OCI-M2 (cell line): Measurements from ENCODE around the gene ABCD1.
A peak's percentile ranks its signal among the peaks of the same experiment; 100 is the strongest.

ENCODE experiments used
- DNase-seq: peaks from one replicate; lab custom pipeline; 2025; ENCODE audit not compliant: unreplicated experiment; lab: John Stamatoyannopoulos, UW

Gene ABCD1

DNA sequence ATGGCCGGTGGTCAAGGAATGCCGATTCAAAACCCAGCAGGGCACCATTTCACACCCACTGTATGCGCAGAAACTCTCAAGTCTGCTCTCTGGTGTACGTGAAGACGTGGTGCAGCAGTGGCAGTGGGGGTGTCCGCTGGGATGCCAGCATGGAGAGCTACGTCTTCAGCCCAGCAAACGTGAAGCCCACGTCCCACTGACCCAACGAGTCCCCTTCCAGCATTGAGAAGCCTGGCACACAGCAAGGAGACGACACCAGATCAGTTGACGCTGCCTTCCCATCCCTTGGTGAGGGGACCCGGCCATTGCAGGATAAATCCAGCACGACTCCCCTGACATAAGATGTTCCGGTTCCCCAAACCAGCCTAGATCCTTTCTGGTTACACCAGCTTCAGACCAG is 37.2 kb downstream of the ABCD1 start:
- DNase-seq = no peak

DNA sequence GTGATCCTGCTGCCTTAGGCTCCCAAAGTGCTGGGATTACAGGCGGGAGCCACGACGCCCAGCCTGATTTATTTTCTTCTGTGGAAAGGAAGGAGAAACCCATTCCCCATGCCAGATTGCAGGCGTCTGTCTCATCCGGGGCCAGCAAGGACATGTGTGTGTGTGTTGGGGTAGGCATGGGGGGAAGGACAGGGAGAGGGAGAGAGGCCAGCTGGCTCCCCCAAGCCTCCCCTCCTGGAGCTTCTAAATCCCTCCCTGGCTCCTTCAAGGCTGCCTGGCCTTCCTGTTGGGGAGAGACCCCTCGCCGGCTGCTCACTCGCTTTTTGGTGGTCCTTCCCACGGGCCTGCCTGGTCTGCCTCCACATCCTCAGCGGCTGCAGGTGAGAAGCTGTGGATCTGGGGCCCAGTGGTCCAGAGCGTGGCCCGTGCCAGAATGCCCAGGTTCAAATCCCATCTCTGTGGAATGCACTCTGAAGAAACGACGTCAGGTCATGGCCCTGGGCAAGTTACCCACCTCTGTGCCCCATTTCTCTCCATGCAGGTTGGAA is 38.0 kb downstream of the ABCD1 start:
- DNase-seq = no peak

DNA sequence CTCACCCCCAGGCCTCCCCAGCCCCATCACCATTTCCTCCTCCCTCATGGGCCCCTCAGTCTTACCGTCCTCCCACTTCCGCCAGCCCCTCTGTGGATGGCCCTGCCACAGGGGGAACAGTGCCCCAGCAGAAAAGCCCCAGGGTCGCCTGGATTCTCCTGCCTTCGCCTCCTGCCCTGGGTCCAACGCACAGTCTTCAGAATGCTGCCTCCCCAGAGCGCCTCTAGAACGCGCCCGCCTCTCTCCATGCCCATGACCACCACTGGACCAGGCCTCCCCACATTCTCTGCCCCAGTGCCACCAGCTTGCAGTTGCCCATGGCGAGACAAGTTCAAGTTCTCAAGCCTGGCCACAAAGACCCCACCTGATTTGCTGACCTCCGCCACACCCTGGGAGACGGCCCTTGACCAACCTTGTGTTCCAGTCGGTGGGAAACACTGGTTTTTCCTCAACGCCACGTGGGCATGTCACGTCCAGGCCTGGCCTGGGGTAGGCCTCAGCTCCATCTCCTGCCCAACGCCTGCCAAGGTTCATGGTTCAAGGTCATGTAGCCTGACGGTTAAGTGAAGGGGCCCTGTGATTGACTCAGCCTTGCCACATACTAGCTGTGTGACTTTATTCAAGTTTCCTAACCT is 38.8 kb downstream of the ABCD1 start:
- no peak for DNase-seq

DNA sequence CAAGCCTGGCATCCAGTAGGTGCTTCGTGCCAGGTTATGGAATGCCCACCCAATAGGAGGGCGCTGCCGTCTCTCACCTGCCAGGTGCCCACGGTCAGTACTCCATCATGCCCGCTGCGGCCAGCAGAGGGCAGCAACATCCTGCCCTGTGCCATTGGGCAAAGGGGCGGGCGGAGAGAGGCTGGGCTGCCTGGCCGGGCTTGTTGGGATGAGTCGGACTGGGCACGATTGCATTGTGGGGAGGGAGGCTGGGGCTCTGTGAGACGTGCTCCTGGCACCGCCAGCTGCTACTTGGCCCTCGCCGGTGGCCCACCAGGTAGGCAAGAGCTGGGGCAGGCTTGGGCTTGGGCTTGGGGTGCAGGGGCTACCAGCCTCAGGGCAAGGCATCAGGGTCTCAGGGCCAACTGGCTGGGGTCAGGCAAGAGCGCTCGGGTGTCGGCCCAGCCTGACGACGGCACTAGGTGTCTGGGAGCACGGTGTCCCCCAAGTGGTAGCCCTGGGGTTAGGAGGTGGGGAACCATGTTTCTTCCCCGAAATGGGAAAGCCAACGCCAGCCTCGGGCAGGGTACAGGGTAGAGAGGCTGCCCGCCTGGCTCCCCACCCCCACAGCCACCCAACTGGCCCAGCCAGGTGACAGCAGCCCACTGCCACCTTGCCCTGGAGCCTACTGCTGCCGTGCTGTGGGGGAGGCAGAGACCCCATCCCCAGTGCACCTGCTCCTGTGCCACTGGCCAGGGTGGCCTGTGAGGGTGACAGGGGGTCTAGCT is 39.5 kb downstream of the ABCD1 start, which contains the start of gene PLXNB3:
TSS of gene PLXNB3 (plus strand) at position 261 of the 767 bp plus-strand sequence. CDS start 1,287 bp downstream, outside the sequence.
- DNase-seq = no peak

DNA sequence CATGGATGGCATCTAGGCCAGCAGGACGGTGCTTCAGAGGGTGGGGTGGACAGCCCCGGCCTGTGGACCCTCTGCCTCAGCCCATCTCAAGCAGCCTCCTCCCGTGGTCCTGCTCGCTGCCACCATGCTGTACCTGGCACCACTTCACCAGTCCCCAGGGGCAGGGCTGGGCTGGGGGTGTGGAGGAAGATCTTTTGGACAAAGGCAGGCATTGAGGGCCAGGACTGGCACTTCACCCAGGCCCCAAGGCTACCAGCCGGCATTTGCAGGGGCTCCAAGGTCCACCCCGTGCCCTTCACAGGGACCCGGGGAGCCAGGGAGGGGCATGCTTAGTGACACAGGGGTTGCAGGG is 40.1 kb downstream of the ABCD1 start:
- DNase-seq = no peak

DNA sequence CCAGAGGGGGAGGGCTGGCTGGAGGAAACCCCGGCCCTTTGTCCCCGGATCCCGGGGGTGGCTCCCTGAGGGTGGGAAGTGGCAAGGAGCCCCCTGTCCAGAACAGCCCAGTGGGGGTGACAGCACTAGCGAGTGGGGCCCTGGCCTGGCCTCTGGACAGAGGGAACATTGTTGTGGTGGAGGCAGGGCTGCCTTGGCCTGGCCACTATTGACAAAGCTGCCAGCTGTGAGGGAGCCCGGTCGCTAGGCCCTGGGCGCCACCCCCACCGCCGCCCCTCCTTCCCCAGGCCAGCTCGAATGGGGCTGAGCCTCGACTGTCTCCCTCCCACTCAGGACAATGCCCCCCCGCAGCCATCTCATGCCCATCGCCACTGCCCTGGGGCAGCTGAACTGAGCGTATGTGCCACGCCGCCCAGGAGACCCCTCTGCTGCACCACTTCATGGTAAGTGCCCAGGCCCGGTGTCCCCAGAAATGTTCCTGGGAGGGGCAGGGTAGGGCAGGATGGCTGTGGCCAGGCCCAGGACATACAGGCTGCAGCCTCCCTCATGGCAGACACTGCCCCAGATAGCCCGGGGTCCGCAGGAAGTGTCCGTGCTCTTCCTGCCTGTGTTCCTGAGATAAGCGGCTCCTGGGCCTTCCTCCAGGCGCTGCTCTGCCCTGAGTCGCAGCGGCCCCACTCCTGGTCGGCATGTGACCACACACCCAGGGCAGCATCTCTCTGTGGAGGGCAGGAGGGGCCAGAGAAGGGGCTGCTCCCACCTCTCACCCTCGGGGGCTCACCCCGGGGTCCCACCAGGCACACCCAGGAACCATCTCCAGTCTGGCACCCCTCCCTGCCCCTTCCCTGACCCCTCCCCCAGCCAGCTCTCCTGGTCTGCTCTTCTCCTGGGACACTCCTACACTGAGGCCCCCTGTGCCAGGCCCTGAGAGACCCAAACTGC is 40.8 kb downstream of the ABCD1 start:
- DNase-seq = peak; percentile 3

DNA sequence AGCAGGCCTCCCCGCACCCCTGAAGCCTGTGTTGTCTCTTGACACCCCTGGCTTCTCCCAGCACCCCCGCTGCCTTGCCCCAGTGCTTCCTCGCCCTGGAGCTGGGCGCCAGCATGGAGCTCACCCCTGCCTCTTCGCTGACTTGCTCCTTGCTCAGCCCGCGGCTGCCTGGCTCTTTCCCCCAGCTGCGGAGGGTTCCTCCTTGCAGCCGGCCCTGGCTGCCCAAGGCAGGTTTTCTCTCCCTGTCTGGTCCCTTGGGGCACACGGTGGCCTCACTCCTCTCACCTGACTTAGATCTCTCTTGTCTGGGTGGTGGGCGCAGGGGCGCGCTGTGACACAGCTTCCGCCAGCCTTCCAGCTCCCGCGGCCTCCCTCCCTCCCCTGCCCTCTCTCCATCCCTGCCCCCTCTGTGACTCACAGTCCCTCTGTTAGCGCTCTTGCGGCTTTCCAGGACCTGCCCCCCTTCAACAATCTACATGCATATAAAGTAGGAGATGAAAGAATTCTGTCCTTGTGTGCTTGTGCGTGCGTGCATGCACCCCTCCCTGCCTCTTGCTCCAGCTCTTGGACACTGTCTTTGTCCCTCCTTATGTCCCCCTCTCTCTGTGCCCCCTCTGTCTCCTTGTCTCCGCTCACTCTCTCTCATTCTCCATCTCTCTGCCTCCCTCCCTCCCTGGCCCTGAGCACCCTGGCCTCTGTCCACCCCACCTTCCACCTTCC is 41.6 kb downstream of the ABCD1 start:
- DNase-seq = peak; percentile 0

DNA sequence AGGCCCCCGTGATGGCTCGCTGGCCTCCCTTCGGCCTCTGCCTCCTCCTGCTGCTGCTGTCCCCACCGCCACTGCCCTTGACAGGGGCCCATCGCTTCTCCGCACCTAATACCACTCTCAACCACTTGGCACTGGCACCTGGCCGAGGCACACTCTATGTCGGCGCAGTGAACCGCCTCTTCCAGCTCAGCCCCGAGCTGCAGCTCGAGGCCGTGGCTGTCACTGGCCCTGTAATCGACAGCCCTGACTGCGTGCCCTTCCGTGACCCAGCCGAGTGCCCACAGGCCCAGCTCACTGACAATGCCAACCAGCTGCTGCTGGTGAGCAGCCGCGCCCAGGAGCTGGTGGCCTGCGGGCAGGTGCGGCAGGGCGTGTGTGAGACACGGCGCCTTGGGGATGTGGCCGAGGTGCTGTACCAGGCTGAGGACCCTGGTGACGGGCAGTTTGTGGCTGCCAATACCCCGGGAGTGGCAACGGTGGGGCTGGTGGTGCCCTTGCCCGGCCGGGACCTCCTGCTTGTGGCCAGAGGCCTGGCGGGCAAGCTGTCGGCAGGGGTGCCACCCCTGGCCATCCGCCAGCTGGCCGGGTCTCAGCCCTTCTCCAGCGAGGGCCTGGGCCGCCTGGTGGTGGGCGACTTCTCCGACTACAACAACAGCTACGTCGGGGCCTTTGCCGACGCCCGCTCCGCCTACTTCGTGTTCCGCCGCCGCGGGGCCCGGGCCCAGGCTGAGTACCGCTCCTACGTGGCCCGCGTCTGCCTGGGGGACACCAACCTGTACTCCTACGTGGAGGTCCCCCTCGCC is 42.4 kb downstream of the ABCD1 start:
- DNase-seq = no peak

DNA sequence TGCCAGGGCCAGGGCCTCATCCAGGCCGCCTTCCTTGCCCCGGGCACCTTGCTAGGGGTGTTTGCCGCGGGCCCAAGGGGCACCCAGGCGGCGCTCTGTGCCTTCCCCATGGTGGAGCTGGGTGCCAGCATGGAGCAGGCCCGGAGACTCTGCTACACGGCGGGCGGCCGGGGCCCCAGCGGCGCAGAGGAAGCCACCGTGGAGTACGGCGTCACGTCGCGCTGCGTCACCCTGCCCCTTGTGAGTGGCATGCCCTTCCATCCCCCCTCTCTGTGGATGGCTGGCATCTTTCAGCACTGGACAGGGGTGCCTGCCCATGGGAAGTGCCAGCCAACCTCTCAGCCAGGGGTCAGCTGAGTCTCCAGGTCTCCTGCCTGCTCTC is 43.0 kb downstream of the ABCD1 start:
- DNase-seq = no peak

DNA sequence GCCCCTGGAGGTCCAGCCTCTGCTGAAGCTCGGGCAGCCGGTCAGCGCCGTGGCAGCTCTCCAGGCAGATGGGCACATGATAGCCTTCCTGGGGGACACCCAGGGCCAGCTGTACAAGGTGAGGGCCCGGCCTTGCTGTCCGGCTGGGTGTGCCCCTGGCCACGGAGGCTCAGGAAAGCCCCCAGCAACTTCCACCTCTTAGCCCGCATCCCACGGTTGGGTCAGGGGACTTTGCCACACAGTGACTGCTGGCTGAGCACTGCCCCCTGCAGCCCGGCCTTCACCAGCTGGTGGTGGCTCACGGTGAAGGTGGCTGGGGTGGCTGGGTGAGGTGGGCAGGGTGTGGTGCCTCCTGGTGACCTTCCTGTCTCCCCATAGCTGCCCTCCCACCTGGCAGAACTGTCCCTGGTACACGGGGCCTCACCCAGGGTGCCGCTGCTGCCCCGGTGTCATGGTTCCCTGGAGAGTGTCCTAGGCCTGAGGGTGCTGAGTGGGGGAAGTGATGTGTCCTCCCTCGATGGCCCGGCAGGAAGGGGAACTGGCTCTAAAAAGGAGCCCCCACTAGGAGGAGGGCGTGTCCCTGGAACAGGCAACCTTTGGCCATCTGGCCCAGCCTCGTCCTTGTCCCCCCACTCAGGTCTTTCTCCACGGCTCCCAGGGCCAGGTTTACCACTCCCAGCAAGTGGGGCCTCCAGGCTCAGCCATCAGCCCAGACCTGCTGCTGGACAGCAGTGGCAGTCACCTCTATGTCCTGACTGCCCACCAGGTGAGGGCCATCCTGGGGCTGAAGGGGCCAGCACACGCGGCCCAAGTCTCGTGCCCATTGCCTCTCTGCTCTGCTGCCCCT is 43.9 kb downstream of the ABCD1 start:
- DNase-seq = no peak

DNA sequence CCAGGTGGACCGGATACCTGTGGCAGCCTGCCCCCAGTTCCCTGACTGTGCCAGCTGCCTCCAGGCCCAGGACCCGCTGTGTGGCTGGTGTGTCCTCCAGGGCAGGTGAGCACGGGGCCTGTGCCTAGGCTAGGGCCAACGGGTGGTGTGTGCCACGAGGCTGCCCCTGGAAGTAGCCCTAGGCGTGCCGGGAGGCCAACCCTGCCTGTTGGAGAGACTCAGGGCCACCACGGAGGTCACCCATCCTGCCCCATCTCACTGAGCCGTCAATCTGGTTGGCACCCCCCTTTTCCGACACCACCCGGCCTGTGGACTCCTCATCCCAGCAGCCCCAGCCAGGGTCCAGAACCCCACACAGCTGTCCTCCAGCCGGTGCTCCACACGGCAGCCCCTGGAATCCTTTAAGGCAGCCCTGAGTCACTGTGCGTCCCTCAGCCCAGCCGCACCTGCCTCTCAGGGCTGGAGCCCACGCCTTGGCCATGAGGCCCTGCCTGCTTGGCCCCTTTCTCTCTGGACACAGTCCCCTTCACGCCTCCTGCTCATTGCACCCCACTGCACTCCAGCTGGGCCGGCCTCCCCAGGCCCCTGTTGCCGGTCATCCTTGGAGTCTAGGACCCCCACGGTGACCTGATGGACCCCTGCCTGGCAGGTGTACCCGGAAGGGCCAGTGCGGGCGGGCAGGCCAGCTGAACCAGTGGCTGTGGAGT is 44.7 kb downstream of the ABCD1 start:
- DNase-seq = no peak

DNA sequence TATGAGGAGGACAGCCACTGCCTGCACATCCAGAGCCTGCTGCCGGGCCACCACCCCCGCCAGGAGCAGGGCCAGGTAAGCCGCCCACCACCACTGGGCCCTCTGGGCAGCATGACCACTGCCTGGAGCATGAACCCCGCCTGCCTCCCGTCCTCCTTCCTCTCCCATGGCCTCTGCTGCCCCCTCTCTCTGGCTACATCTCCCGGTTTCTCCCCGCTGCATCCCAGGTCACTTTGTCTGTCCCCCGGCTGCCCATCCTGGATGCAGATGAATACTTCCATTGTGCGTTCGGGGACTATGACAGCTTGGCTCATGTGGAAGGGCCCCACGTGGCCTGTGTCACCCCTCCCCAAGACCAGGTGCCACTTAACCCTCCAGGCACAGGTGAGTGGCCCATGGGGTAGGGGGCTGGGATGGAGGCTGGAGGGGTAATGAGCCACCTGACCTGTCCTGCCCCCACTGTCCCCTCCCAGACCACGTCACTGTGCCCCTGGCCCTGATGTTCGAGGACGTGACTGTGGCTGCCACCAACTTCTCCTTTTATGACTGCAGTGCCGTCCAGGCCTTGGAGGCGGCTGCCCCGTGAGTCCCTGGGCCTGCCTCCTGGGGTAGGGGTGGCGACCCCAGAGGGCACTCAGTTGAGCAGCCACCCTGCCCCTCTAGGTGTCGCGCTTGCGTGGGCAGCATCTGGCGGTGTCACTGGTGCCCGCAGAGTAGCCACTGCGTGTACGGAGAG is 45.4 kb downstream of the ABCD1 start:
- no peak for DNase-seq

DNA sequence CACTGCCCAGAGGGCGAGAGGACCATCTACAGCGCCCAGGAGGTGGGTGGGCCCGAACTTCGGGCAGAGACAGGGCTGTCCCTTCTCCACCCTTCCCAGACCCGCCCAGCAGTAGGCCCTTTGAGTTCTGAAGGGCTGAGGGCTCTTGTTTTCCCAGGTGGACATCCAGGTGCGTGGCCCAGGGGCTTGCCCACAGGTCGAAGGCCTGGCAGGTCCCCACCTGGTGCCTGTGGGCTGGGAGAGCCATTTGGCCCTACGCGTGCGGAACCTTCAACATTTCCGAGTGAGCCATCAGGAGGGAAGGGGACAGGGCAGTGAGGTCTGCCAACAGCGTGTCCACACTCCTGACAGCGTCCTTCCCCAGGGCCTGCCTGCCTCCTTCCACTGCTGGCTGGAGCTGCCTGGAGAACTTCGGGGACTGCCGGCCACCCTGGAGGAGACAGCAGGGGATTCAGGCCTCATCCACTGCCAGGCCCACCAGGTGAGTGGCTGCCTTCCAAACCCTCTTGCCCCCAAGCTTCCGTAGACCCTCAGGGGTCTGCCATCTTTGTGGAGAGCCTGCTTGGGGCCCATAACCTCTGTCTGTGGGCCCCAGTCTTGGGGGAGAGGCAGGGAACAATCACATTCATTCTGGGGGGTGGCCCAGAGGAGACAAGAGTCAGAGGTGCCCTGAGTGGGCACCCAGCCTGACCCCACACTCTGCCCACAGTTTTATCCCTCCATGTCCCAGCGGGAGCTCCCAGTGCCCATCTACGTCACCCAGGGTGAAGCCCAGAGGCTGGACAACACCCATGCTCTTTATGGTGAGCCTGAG is 46.2 kb downstream of the ABCD1 start:
- DNase-seq = no peak

DNA sequence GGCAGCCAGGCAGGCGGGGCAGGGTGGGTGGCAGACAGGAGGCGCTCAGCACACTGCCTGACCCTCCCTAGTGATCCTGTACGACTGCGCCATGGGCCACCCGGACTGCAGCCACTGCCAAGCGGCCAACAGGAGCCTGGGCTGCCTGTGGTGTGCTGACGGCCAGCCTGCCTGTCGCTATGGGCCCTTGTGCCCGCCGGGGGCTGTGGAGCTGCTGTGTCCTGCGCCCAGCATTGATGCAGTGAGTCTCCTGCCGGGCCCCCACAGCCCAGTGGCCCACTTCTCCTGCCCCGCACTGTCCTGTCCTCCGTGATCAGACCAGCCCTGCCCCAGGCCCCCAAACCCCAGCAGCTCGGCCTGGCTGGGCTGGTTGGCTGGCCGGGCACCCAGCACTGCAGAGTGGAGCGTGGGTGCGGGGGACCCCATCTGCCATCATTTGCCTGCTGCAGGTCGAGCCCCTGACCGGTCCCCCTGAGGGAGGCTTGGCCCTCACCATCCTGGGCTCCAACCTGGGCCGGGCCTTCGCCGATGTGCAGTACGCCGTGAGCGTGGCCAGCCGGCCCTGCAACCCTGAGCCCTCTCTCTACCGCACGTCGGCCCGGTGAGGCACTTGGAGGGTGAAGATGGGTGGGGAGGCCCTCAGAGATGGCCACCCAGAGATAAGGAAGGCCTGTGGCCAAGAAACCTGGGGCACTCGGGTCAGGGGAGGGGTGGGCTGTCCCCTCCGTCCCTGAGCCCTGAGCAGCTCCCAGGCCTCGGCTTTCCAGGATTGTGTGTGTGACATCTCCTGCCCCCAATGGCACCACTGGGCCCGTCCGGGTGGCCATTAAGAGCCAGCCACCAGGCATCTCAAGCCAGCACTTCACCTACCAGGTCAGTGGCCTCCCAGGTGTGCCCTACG is 47.0 kb downstream of the ABCD1 start:
- DNase-seq = no peak

DNA sequence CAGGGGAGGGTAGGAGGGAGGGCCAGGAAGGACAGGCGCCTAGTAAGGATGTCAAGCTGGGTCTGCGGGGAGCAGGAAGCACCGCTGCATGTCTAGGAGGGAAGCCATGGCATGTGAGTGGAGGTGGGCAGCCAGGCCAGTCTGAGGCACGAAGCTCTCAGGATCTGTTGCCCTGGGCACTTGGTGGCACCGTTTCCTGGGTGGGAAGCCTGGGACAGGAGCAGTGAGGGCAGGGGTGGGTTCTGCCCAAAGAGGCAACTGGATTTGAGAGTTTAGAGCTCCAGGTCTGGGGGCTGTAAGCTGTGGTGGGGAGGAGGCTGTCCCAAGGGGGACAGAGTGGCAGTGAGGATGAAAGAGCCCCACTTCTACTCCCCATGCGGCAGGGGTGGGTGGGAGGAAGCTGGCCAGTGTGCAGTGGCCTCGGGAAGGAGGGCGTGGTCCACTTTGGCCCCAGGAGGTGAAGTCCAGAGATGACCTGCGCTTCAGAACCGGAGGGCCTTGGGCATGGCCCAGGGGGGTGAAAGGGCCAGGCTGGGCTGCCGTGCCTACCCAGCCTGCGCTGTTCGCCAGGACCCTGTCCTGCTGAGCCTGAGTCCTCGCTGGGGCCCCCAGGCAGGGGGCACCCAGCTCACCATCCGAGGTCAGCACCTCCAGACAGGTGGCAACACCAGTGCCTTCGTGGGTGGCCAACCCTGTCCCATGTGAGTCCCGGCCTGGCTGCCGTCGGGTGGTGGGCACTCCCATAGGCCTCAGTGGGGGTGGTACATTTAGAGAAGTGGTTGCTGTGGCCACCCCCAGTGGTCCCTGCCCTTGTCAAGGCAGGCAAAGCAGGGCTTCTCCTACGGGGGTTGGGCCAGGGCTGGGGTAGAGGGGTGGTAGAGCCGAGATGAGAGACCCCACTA is 47.9 kb downstream of the ABCD1 start:
- no peak for DNase-seq
